Measurements from ENCODE around the gene SLMAP. TPM values are rescaled to one million over a fixed set of nuclear protein-coding genes. Genes with fewer than 3 reads are reported as not detected.
A peak's percentile ranks its signal among the peaks of the same experiment; 100 is the strongest.

SLMAP gene
- total and polyA plus RNA-seq, 2 of the 13 experiments (the other 11 are each of a cell fraction or from before 2014, with no cell fraction given): 24.0 to 48.3 TPM

DNA sequence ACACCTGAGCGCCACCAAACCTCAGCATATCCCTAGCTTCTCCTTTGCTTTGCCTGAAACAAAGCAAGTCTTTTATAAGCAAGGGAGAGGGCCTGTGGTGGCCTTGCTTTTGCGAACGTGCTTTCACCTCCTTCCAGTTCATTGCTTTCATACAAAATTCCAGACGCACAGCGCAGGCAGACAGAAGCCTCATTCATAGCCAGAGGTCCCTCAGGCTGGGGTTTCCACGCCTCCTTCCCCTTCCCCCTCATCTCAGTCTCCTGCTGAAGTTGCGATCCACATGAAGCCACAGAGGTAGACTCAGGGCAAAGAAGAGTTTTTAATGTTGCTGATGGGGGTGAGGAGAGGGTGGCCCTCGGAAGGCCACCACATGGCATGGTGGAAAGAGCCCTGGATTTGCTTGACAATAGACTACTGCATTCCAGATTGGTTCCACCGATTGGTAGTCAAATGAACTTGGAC, 192.7 kb downstream of the SLMAP start (continued):
- 0 out of 2 replicates have a peak, but pooled peaks have one; percentile 13 for TF ChIP-seq TBX3 (IDR thresholded peaks at IDR 0.05; ENCODE audit: borderline replicate concordance)
- TF ChIP-seq SOX6 (IDR thresholded peaks at IDR 0.05): no peak
- peak; percentile 93 for TF ChIP-seq SOX6 (CRISPR knock-in tag; IDR thresholded peaks at IDR 0.05)
- 0 out of 2 replicates have a peak, but pooled peaks have one; percentile 8 for TF ChIP-seq EEA1 (CRISPR knock-in tag; IDR thresholded peaks at IDR 0.05; ENCODE audit: borderline replicate concordance)
- 0 out of 2 replicates have a peak, but pooled peaks have one; percentile 30 for TF ChIP-seq ISL2 (CRISPR knock-in tag; IDR thresholded peaks at IDR 0.05)
- peak; percentile 64; the same call in 1 of the 2 replicates for TF ChIP-seq RXRB (CRISPR knock-in tag; IDR thresholded peaks at IDR 0.05; ENCODE audit: borderline replicate concordance)
- peak; percentile 55 for TF ChIP-seq HDAC2 (CRISPR knock-in tag; IDR thresholded peaks at IDR 0.05)
- TF ChIP-seq, protein P1, sequence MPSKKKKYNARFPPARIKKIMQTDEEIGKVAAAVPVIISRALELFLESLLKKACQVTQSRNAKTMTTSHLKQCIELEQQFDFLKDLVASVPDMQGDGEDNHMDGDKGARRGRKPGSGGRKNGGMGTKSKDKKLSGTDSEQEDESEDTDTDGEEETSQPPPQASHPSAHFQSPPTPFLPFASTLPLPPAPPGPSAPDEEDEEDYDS (CRISPR knock-in tag; IDR thresholded peaks at IDR 0.05): peak; percentile 48; the same call in 1 of the 2 replicates
- TF ChIP-seq RBM22 (optimal IDR thresholded peaks at IDR 0.05; ENCODE audit: low read length): peak; percentile 34
- no peak for TF ChIP-seq ZFP82 (CRISPR knock-in tag; IDR thresholded peaks at IDR 0.05; ENCODE audit: borderline replicate concordance)
- TF ChIP-seq POLR2G (IDR thresholded peaks at IDR 0.05; ENCODE audit: low read depth, low read length): peak; percentile 44; the same call in 1 of the 2 replicates
- no peak for TF ChIP-seq MAFF (IDR thresholded peaks at IDR 0.05; ENCODE audit: low read depth, low read length)
- no peak for TF ChIP-seq SALL2 (CRISPR knock-in tag; IDR thresholded peaks at IDR 0.05)
- TF ChIP-seq, protein P2, sequence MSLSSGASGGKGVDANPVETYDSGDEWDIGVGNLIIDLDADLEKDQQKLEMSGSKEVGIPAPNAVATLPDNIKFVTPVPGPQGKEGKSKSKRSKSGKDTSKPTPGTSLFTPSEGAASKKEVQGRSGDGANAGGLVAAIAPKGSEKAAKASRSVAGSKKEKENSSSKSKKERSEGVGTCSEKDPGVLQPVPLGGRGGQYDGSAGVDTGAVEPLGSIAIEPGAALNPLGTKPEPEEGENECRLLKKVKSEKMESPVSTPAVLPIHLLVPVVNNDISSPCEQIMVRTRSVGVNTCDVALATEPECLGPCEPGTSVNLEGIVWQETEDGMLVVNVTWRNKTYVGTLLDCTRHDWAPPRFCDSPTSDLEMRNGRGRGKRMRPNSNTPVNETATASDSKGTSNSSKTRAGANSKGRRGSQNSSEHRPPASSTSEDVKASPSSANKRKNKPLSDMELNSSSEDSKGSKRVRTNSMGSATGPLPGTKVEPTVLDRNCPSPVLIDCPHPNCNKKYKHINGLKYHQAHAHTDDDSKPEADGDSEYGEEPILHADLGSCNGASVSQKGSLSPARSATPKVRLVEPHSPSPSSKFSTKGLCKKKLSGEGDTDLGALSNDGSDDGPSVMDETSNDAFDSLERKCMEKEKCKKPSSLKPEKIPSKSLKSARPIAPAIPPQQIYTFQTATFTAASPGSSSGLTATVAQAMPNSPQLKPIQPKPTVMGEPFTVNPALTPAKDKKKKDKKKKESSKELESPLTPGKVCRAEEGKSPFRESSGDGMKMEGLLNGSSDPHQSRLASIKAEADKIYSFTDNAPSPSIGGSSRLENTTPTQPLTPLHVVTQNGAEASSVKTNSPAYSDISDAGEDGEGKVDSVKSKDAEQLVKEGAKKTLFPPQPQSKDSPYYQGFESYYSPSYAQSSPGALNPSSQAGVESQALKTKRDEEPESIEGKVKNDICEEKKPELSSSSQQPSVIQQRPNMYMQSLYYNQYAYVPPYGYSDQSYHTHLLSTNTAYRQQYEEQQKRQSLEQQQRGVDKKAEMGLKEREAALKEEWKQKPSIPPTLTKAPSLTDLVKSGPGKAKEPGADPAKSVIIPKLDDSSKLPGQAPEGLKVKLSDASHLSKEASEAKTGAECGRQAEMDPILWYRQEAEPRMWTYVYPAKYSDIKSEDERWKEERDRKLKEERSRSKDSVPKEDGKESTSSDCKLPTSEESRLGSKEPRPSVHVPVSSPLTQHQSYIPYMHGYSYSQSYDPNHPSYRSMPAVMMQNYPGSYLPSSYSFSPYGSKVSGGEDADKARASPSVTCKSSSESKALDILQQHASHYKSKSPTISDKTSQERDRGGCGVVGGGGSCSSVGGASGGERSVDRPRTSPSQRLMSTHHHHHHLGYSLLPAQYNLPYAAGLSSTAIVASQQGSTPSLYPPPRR (CRISPR knock-in tag; IDR thresholded peaks at IDR 0.05; ENCODE audit: borderline replicate concordance): 0 out of 2 replicates have a peak, but pooled peaks have one; percentile 17
- TF ChIP-seq PRDM10 (CRISPR knock-in tag; IDR thresholded peaks at IDR 0.05; ENCODE audit: low read depth): 0 out of 2 replicates have a peak, but pooled peaks have one; percentile 15
- TF ChIP-seq, protein P3, sequence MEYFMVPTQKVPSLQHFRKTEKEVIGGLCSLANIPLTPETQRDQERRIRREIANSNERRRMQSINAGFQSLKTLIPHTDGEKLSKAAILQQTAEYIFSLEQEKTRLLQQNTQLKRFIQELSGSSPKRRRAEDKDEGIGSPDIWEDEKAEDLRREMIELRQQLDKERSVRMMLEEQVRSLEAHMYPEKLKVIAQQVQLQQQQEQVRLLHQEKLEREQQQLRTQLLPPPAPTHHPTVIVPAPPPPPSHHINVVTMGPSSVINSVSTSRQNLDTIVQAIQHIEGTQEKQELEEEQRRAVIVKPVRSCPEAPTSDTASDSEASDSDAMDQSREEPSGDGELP (IDR thresholded peaks at IDR 0.05; ENCODE audit: borderline replicate concordance, low read depth): peak; percentile 38; the same call in 1 of the 2 replicates
- no peak for TF ChIP-seq AKAP8 (CRISPR knock-in tag; IDR thresholded peaks at IDR 0.05)
- peak; percentile 80 for TF ChIP-seq TBX2 (CRISPR knock-in tag; IDR thresholded peaks at IDR 0.05; ENCODE audit: borderline replicate concordance)
